Ecto neural progenitor cell (in vitro differentiated cells): ENCODE results near the gene ZSCAN29.

ENCODE experiments used
- DNase-seq: peaks from one replicate; pipeline ENCODE4 v3.0.0-alpha.2; 2018; ENCODE audit warnings: low spot score

Gene ZSCAN29

DNA sequence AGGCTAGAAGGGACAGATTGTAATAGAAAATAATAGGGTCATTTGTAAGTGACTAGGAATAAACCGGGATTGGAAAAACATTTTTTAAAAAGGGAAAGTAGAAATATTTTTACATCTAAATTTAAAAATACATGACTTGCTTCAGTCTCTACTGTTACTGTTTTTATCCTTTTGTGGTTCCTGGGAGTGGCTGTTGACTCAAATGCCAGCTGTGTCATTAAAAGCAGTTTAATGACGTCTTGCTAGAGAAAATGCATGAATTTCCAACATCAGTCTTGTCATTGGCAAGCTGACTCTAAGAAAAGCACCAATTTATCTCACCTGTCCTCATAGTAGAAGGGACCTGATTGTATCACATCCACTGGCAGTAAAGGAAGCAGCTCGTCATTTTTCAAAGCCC is 23.7 kb downstream of the ZSCAN29 start:
- no peak for DNase-seq

DNA sequence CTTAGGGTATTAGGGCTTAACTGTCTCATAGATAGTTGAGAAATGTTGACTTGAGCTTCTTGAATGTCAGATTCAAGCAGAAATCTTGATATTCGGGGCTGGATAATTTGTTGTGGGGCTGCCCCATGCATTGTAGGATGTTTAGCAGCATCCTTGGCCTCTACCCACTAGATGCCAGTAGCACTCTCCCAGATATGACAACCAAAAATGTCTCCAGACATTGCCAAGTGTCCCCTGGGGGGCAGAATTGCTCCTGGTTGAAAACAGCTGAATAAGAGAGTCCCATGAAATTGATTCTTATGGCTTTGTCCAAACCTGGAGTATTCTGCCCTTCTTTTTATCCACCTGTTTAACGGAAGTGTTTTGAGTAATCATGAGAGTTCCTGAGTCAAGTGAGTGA is 24.5 kb downstream of the ZSCAN29 start:
- no peak for DNase-seq

DNA sequence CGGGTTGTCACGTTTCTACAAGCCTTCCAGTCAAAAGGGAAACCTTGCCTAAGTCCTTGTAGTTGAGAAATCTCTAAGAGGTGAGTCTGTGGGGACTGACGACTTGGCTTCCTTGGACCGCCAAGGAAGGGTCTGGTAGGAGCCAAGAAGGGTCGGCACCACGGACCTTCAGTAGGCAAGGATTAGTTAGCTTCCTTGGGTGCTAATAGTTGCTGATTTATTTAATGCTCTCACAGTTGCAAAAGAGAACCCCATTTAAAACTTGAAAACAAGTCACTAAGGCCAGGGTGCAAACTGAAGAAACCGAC is 40.1 kb downstream of the ZSCAN29 start:
- no peak for DNase-seq

DNA sequence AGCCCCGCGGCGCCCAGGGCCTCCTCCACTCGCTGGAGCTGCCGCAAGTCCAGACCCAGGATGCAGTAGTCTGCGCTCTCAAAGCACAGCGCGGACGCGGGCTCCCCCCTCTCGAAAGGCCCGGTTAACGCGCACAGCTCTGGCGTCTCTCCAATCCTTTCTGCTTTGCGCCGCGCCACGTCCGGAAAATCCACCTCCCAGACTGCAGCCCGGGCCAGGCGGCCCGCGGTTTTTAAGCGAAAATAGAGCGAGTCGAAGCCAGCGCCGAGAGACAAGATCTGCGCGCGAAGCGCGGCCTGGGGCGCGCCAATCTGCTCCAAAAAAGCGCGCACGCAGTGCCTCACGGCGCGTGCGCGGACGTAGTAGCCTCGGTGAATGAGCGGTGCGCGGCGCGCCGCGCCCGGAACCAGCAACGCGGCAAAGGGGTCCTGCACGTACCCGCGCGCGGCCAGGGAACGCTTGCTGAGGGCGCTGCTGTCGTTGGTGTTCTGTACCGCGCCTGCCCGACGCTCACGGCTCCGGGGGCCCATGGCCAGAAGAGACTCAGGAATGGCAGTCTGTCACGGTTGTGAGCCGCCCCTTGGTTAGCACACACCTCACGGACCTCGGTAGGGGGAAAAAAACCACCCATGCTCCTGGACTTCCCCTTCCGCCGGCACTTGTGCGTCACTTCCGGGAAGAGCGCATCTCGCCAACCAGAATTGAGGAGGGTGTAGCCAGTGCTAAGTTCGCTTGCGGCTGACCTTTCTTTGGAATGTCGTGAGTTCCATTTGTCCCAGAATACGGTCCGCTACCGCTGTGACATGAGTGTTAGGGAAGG is 40.7 kb downstream of the ZSCAN29 start, which contains the start of gene LCMT2:
LCMT2 (minus strand) TSS at position 614 of the 820 bp plus-strand sequence; CDS start at position 530, 84 bp downstream.
- DNase-seq, result peak; percentile 93

DNA sequence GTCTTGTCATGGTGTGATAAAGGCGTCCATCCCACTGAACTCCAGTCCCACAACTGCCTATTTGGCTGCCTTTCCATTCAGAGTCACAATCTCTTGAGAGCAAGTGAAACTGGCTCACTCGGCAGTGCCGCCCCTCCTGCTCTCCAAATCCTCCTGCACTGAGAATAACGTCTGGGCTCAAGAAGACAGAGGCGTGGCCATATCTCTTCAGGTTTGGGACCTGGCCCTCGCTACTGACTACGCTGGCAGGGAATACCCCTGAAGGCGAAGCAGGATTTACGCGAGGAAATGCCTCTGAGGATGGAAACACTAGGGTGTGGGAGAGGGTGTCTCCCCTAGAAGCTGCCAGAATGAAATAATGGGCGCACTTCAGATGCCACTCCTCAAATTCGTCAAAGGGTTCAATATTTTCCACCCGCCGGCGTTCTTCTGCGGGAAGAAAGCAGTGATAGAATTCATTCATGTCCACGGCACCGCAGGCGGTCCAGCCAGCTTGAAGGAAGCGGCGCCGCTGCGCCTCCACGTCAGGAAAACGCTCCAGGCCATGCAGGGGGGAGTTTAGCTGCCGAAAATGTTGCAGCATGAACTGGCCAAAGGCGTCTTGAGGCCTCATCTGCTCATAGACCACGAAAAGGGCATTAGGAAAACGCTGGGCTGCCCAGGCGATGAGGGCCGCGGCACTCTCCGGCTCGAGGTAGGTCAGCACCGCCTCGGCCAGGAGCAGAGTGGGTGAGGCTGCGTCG is 41.5 kb downstream of the ZSCAN29 start:
- DNase-seq, result no peak

DNA sequence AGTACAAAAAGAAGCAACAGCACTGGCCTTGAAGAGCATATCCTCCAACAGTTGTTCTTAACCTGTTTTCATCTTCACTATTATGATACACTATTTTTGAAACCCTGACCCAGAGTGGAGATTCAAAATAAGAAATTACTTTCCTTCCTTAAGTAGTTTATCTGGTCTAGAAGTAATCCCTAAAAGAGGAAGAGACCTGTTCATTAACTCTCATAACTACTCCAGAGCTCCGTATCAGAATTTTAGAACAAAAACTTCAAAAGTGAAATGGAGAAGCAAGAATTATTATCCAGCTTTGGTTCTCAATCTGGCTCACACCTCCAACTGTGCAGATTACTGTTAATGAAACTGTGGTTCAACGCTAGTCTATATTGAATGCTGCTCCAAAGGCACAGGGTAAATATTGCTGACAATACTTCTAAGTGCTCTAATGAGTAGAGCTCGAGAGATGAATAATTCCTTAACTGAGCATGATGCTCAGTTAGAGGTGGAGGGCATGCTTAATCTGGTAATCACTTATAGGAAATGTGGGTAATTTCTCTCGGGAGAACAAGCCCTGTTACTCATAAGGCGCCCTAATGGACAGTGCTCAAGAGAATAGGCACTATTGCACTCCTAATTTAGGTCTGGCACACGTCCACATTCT is 45.7 kb downstream of the ZSCAN29 start:
- DNase-seq, result no peak

DNA sequence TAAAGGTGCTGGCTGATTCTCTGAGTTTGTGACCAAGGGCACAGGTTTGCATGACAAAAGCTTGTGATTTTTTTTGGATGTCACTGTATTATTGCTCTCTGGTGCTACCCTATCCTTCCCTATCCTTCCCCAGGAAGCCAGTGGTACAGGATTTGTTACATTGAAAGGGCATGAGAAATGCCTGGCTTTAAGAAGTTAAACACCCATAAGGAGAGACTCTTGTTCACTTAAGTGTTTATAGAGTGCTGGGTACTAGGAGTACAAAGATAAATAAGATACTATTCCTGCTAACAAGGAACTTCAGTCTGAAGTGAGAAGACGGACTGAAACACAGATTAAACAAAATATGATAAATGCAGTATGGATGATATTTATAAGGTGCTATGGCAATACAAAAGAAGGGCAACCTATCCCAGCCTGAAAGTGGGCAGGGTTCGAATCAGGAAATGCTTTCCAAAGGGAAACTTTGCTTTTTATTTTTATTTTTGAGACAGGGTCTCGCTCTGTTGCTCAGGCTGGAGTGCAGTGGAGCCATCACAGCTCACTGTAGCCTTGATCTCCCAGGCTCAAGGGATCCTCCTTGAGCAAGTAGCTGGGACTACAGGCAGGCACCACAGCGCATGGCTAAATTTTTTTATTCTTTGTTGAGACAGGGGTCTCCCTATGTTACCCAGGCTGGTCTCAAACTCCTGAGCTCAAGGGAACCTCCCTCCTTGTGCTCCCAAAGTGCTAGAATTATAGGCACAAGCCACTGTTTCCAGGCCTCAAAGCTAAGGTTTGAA is 51.7 kb downstream of the ZSCAN29 start:
- DNase-seq, result no peak

DNA sequence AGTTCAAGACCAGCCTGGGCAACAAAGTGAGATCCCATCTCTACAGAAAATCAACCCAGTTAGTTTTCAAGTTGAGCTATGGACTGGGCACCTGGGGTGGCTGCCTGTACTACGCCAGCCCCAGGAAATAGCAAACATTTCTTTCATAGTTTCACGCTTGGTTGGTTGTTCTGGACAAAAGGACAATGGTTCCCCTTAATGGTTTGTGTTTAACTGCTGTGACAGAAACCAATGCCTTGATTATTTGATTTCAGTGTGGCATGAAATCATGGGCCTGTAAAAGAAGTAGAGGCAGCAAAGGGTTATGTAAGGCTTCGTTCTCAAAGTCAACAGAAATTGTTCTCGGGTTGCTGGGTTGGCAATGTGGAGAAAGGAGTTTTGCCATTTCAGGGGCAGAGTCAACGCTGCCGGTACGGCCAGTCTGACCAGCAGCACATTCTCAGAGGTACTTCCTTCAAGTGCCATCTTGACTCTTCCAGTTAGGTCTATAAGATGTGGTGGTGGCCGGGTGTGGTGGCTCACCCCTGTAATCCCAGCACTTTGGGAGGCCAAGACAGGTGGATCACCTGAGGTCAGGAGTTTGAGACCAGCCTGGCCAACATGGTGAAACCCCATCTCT is 53.2 kb downstream of the ZSCAN29 start:
- no peak for DNase-seq

DNA sequence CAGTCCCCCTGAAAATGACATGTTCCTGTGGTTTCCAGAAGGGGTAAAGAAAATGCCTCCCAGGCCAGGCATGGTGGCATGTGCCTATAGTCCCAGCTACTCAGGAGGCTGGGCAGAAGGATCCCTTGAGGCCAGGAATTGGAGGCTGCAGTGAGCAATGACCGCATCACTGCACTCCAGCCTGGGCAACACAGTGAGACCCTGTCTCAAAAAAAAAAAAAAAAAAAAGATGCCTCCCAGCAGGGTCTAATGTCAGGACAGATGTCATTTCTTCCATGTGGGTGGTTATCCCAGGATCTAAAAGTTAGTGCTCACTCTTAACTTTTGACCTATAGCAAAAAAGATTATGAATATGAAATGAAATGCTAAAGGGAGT is 53.9 kb downstream of the ZSCAN29 start:
- DNase-seq, result no peak

DNA sequence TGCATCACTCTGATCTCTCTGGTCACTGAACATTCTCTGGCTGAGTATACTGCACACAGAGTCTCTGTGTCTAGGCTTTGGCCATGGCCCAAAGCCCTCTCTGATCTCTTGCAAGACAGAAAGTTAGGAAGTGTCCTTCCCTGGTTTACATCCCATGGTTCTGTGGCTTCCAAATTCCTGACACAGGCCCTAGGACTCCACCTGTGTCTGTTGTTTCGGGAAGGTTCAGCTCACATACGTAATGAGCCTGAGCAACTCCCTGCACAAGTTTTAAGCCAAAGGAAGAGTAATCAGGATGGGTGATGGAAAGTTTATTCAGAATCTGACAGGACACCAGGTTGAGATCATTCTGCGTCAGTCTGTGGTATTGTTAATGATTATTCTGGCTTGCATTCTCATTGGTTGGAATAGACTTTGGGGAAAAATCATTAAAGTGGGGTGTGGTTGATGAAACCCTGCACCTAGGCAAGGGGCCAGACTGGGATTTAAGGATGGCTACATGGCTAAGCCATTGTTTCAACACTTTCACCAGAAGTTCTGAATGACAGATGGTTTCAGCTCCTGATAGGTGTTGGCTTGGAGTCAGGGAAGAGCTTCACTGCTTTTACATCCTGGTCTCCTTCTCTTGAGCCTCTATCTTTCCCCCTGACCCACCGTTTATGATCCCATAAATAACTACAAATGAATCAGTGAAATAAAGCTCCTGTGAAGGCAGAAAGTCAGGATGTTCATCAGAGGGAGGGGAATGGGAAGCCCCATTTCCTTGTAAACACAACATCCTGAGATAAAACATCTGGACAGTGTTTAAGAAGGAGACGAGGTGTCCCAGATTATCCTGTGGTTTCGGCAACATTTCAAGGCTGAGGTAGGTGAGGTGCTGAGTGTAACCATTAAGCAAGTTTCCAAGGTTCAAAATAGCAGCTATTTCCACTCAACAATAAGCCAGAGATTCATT is 54.5 kb downstream of the ZSCAN29 start:
- no peak for DNase-seq

DNA sequence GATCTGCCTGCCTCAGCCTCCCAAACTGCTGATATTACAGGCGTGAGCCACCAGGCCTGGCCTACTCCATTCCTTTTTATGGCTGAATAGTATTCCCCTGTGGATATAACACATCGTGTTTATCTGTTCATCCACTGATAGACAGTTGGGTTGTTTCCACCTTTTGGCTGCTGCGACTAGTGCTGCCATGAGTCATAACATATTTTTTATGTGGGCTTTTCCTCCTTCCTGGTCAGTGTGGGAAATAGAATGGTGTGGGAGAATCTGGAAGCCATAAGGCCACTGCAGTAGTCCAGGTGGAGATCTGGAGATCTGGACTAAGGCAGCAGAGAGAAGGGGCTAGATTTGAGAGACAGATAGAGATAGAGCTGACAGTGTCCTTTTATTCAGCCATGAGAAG is 56.7 kb downstream of the ZSCAN29 start:
- DNase-seq, result no peak

DNA sequence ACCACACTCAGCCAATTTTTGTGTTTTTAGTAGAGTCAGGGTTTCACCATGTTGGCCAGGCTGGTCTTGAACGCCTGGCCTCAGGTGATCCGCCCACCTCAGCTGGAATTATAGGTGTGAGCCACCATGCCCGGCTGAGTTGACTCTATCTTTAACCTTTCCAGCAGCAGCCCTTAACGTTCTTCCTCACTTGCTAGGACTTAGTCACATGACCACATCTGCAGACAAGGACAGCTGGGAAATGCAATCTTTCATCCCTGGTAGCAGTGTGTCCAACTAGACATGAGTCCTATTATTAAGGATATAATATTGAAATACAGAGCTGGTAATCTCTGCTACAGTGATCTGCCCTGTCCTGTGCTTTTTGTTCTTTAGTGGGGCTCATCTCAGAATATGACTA is 58.5 kb downstream of the ZSCAN29 start:
- DNase-seq, result no peak
